HEK293 (cell line): ENCODE data around the gene AMZ1.

ENCODE experiments used
- CTCF ChIA-PET: fragments of 350-600 bp; formaldehyde crosslinking; extraction: SDS; loops from one replicate; lab custom pipeline; 2021; ENCODE audit warnings: antibody characterized with exemption; lab: Yijun Ruan, JAX
- POLR2A ChIA-PET: fragments of 300-600 bp; formaldehyde crosslinking; extraction: SDS; loops from one replicate; lab custom pipeline; 2020; ENCODE audit warnings: antibody characterized with exemption, inconsistent platforms; lab: Yijun Ruan, JAX
- H3K27ac ChIP-seq: fragments of 200-500 bp; sonication (Bioruptor generic); 2 replicates; pipeline ENCODE4 v1.5.1; 2014; ENCODE audit warnings: low read depth, low read length, control low read depth, inconsistent platforms; ENCODE audit errors: extremely low read depth
- H3K36me3 ChIP-seq, 2 experiments: fragments of 200-500 bp in 1 of 2; sonication (Bioruptor generic) in 1 of 2; 1 replicate in 1 of 2; 2 replicates in 1 of 2; pipeline ENCODE4 v1.5.1; 2014 to 2017; ENCODE audit warnings: inconsistent platforms in 2 of 2, low read length in 2 of 2; ENCODE audit not compliant: control insufficient read depth in 2 of 2, insufficient read depth in 1 of 2
- H3K4me1 ChIP-seq: fragments of 200-500 bp; sonication (Bioruptor generic); 2 replicates; pipeline ENCODE4 v1.5.1; 2014; ENCODE audit warnings: mild to moderate bottlenecking, low read length, inconsistent platforms; ENCODE audit not compliant: control insufficient read depth, insufficient read depth
- H3K4me3 ChIP-seq: 2 replicates; pipeline ENCODE4 v1.5.1; 2011; ENCODE audit warnings: low read depth, mild to moderate bottlenecking, control low read depth, low read length, moderate library complexity
- H3K9me3 ChIP-seq: fragments of 200-500 bp; sonication (Bioruptor generic); 2 replicates; pipeline ENCODE4 v1.5.1; 2014; ENCODE audit warnings: low read depth, low read length, inconsistent platforms; ENCODE audit not compliant: control insufficient read depth, insufficient read depth
- CTCF ChIP-seq: fragments of 450-650 bp; formaldehyde crosslinking; IDR thresholded peaks from 2 replicates; pipeline ENCODE4 v1.5.1; 2016; ENCODE audit warnings: missing biosample characterization, missing genetic modification characterization
- INSM2 ChIP-seq: fragments of 450-650 bp; formaldehyde crosslinking; IDR thresholded peaks from 2 replicates; pipeline ENCODE4 v1.5.1; 2016; ENCODE audit warnings: missing biosample characterization, missing genetic modification characterization
- MZF1 ChIP-seq: fragments of 450-650 bp; formaldehyde crosslinking; IDR thresholded peaks from 2 replicates; pipeline ENCODE4 v1.5.1; 2017; ENCODE audit warnings: missing biosample characterization, missing genetic modification characterization, borderline replicate concordance
- OSR2 ChIP-seq: fragments of 450-650 bp; formaldehyde crosslinking; IDR thresholded peaks from 2 replicates; pipeline ENCODE4 v1.5.1; 2016; ENCODE audit warnings: missing biosample characterization, missing genetic modification characterization
- PRDM1 ChIP-seq: fragments of 450-650 bp; formaldehyde crosslinking; IDR thresholded peaks from 2 replicates; pipeline ENCODE4; 2016; ENCODE audit warnings: missing biosample characterization, missing genetic modification characterization
- REST ChIP-seq: fragments of 450-650 bp; formaldehyde crosslinking; IDR thresholded peaks from 2 replicates; pipeline ENCODE4 v1.5.1; 2016; ENCODE audit warnings: missing biosample characterization, missing genetic modification characterization
- SALL2 ChIP-seq: fragments of 450-650 bp; formaldehyde crosslinking; IDR thresholded peaks from 2 replicates; pipeline ENCODE4 v1.5.0; 2017; ENCODE audit warnings: missing biosample characterization, mild to moderate bottlenecking, missing genetic modification characterization, borderline replicate concordance
- TRIM28 ChIP-seq: IDR thresholded peaks from 2 replicates; pipeline ENCODE4 v1.6.1; 2011; ENCODE audit warnings: low read length, control low read depth, borderline replicate concordance
- ZBTB10 ChIP-seq: fragments of 450-650 bp; formaldehyde crosslinking; IDR thresholded peaks from 2 replicates; pipeline ENCODE4 v1.5.1; 2016; ENCODE audit warnings: missing biosample characterization, missing genetic modification characterization
- ZIC2 ChIP-seq: fragments of 450-650 bp; formaldehyde crosslinking; IDR thresholded peaks from 2 replicates; pipeline ENCODE4 v1.5.1; 2016; ENCODE audit warnings: missing biosample characterization, missing genetic modification characterization
- ZNF175 ChIP-seq: fragments of 450-650 bp; formaldehyde crosslinking; IDR thresholded peaks from 2 replicates; pipeline ENCODE4 v1.5.1; 2016; ENCODE audit warnings: missing biosample characterization, missing genetic modification characterization
- ZNF239 ChIP-seq: fragments of 450-650 bp; formaldehyde crosslinking; IDR thresholded peaks from 2 replicates; pipeline ENCODE4 v1.5.1; 2016; ENCODE audit warnings: missing biosample characterization, missing genetic modification characterization
- ZNF26 ChIP-seq: fragments of 450-650 bp; formaldehyde crosslinking; IDR thresholded peaks from 2 replicates; pipeline ENCODE4 v1.5.1; 2016; ENCODE audit warnings: missing biosample characterization, missing genetic modification characterization
- ZNF610 ChIP-seq: fragments of 450-650 bp; formaldehyde crosslinking; IDR thresholded peaks from 2 replicates; pipeline ENCODE4 v1.5.1; 2016; ENCODE audit warnings: missing biosample characterization, missing genetic modification characterization, borderline replicate concordance
- ZNF639 ChIP-seq: fragments of 450-650 bp; formaldehyde crosslinking; IDR thresholded peaks from 2 replicates; pipeline ENCODE4 v1.5.1; 2016; ENCODE audit warnings: missing biosample characterization, missing genetic modification characterization
- ZNF660 ChIP-seq: fragments of 450-650 bp; IDR thresholded peaks from 2 replicates; pipeline ENCODE4 v1.5.1; 2018; ENCODE audit warnings: missing biosample characterization, mild to moderate bottlenecking, missing genetic modification characterization
- ZNF692 ChIP-seq: fragments of 450-650 bp; formaldehyde crosslinking; IDR thresholded peaks from 2 replicates; pipeline ENCODE4 v1.5.1; 2016; ENCODE audit warnings: missing biosample characterization, missing genetic modification characterization

The AMZ1 gene

GRCh38 chr7:2760098-2760889 is 72.3 kb downstream of the AMZ1 start:
- Histone ChIP-seq H3K36me3 (no peaks in the 10 kb centered on the region), H3K4me3 (no peak overlapping the region), H3K4me1 (peaks cover 6% of the 10 kb centered on the region), H3K27ac (no peak overlapping the region), H3K9me3 (no peaks in the 10 kb centered on the region)
- no peak for TF ChIP-seq ZNF692 (tag by site-specific recombination)
- TF ChIP-seq CTCF (tag by site-specific recombination), result peak; percentile 22; the same call in 1 of the 2 replicates
- no peak for TF ChIP-seq OSR2 (tag by site-specific recombination)
- TF ChIP-seq ZIC2 (tag by site-specific recombination), result peak; percentile 86
- POLR2A ChIA-PET, result no interaction called here
- CTCF ChIA-PET, result interaction anchor here (0.5 to 1.4 kb wide), 7 partner anchors 9 to 74 kb away, joined by 3 to 7 read pairs (median 4); no protein-coding TSS in a partner anchor

GRCh38 chr7:2761131-2761624 is 73.2 kb downstream of the AMZ1 start:
- no peak overlapping the region for H3K27ac ChIP-seq

More at GRCh38 chr7:2761131-2761624, 73.2 kb downstream of the AMZ1 start:
- ChIA-PET CTCF (interaction anchor here (0.6 to 1.4 kb wide), 10 partner anchors 9 to 557 kb away, joined by 3 to 7 read pairs (median 4); no protein-coding TSS in a partner anchor), POLR2A (no interaction called here)
- Histone ChIP-seq H3K4me1 (peaks cover 6% of the 10 kb centered on the region), H3K4me3 (no peak overlapping the region), H3K9me3 (no peaks in the 10 kb centered on the region), H3K36me3 (no peaks in the 10 kb centered on the region)
- no peak for TF ChIP-seq ZBTB10 (tag by site-specific recombination)
- no peak for TF ChIP-seq OSR2 (tag by site-specific recombination)
- no peak for TF ChIP-seq INSM2 (tag by site-specific recombination)
- TF ChIP-seq ZNF26 (tag by site-specific recombination), result no peak
- TF ChIP-seq MZF1 (tag by site-specific recombination), result no peak
- no peak for TF ChIP-seq REST
- TF ChIP-seq ZNF239 (tag by site-specific recombination), result no peak
- no peak for TF ChIP-seq PRDM1 (tag by site-specific recombination)
- no peak for TF ChIP-seq ZNF639
- no peak for TF ChIP-seq ZNF660
- no peak for TF ChIP-seq ZNF175 (tag by site-specific recombination)
- TF ChIP-seq ZNF610, result no peak
- no peak for TF ChIP-seq SALL2 (tag by site-specific recombination)
- no peak for TF ChIP-seq TRIM28
